GM15510 (cell line): ENCODE measurements around the gene ARL6IP1.

Experiments
- POLR2A ChIP-seq: IDR thresholded peaks from 3 replicates; pipeline ENCODE4 v1.6.1; 2011; ENCODE audit warnings: borderline replicate concordance; ENCODE audit not compliant: insufficient read length; ENCODE audit errors: extremely low read depth

Gene ARL6IP1

GRCh38 chr16:18801145-18801972 is at the start of gene ARL6IP1:
Gene ARL6IP1, minus strand, starts transcription at chr16:18801549. Its CDS starts 83 bp downstream, at chr16:18801466.
- peak; percentile 98 for TF ChIP-seq POLR2A

DNA sequence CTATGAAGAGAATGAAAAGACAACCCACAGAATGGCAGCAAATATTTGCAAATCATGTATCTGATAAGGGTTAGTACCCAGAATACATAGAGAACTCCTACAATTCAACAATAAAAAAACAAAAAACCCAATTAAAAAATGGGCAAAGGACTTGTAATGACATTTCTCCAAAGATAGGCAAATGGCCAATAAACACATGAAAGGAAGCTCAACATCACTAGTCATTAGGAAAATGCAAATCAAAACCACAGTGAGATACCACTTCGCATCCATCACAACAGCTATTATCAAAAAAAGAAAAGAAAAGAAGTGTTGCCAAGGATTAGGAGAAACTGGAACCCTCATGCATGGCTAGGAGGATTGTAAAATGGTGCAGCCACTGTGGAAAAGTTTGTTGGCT is 45.1 kb upstream of the ARL6IP1 start:
- no peak for TF ChIP-seq POLR2A

DNA sequence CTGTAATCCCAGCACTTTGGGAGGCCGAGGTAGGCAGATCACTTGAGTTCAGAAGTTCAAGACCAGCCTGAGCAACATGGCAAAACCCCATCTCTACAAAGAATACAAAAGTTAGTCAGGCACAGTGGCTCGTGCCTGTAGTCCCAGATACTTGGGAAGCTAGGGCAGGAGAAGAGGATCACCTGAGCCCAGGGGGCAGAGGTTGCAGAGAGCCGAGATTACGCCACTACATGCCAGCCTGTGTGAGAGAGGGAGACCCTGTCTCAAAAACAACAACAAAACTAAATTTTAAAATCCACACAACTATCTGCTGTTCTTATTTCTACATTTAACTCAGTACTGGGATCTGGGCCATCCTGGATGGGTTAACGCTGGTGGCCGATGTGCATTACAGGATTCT is 41.2 kb upstream of the ARL6IP1 start:
- TF ChIP-seq POLR2A, result no peak

- no peak for TF ChIP-seq POLR2A
Measured at GRCh38 chr16:18841833-18842525, 40.6 kb upstream of the ARL6IP1 start.

DNA sequence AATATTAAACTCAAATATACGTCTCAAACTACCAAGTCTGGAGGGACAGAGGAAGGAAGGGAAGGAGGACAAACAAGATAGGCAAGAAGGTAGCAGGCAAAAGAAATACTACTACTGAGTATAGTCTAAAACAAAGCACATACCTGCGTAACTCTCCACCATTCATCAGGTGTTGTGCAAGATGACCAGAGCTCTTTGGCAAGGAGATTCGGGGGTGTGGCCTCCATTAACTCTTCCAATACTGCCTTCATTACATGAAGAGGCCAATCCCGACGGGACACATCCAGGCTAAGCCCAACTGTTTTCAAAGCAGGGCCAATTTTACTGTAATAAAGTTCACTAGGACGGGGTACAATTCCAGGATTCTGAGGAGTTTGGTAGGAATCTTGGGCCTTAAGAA is 38.2 kb upstream of the ARL6IP1 start:
- no peak for TF ChIP-seq POLR2A

GRCh38 chr16:18836702-18837101 is 35.4 kb upstream of the ARL6IP1 start:
- TF ChIP-seq POLR2A, result no peak

- TF ChIP-seq POLR2A, result no peak
Measured at GRCh38 chr16:18834864-18835263, 33.5 kb upstream of the ARL6IP1 start.

DNA sequence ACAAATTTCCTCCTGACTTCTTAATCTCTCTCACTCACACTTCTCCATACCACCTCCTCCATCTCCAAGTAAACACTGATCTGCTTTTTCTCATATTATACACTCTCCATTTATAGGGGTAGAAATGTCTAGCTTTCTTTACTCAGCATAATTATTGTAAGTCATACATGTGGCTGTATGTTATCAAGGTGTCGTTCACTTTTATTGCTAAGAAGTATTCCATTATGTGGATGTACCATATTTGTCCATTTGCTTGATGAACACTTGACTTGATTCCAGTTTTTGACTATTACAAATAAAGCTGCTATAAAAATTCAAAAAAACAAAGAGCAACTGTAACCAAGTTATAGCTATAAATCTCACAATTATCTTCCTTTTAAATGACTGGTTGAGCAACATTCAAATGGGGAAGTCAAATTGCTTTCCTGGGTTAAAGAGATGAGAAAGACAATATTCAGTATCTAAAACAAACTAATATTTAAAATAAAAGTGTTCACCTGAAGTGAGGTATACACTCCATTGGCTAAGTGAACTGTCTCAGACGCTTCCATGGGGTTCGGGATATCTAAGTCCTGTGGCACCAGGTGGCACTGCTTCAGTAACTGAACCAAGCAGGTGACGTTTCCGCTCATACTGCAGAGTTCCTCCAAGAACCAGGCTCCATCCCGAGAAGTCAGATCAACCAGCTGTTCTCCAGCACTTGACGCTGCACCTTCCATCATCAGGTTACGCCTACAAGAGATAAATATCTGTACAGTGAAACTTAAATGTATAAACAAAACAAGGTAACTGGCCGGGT is 32.6 kb upstream of the ARL6IP1 start:
- no peak for TF ChIP-seq POLR2A

DNA sequence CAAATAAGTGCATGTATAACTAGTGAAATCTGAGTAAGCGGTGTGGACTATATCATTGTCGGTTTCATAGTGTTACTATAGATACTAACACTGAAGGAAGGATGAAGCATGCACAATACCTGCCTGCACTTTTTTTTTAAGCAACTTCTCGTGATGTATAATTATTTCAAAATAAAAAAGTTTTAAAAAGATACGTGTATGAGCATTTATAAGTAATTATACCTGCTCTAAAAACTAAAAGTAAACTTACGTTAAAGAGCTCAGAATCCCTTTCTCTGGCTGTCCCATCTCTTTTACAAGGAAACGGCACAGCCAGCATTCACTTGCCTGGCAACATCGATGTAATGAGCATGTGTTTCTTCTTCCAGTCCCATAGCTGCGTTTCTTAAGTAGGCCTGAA is 31.3 kb upstream of the ARL6IP1 start:
- TF ChIP-seq POLR2A, result no peak

GRCh38 chr16:18832006-18832405 is 30.7 kb upstream of the ARL6IP1 start:
- TF ChIP-seq POLR2A, result no peak

GRCh38 chr16:18829251-18829650 is 27.9 kb upstream of the ARL6IP1 start:
- TF ChIP-seq POLR2A, result no peak

DNA sequence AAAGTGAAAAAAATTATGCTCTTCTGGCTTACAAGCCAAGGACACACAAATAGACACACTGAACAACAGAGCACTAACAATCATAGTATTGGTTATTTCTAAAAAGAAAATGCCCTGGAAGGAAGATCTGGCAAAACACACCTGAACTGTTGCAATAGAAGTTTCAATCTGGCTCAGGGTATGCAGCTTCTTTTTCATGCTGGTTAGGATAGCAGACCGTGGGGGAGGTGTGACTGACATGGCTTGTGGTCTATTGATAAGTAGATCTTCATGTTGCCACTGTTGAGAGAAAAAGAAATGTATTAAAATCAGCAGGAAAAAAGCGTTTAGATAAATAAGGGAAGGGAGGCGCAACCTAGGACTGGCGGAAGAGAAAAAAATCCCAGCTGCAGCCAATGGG is 26.5 kb upstream of the ARL6IP1 start:
- no peak for TF ChIP-seq POLR2A

- TF ChIP-seq POLR2A, result no peak
Measured at GRCh38 chr16:18816286-18816685, 14.9 kb upstream of the ARL6IP1 start.

DNA sequence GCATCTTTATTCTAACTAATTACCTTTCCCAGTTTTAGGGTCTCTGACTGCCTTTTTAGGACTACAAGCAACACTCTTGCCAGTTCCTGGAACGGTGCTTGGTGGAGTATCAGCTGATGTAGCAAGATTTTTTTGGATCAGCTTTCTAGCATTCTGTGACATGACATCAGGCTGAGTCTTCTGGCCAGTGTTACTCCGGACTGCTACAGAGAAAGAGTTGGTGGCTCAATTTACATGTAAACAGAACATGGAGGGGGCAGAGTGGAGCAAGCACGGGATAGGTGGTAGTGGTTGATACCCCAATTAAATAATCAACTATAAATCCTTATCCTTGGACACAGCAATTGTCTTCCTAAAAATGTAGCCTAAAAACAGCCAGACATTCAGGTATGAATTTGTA is 10.6 kb upstream of the ARL6IP1 start:
- no peak for TF ChIP-seq POLR2A

DNA sequence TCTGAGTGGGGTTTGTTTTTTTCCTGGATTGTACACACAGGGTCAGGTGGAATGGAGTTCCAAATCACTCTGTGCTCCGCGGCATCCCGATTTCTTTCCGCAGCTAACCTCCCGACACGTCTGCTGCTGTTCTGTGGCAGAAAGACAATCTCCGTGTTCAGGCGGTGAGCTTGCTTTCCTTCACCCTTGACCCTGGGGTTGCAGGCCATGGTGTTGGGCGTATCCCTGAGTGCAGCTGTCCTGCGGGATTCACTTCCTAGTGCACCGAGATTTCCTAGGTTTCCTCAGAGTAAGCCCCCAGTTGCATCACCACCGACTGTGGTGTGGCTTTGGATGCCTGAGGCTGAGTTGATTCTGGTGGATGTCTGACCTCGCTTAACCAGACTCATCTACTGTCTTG is 7.8 kb upstream of the ARL6IP1 start:
- TF ChIP-seq POLR2A, result no peak

DNA sequence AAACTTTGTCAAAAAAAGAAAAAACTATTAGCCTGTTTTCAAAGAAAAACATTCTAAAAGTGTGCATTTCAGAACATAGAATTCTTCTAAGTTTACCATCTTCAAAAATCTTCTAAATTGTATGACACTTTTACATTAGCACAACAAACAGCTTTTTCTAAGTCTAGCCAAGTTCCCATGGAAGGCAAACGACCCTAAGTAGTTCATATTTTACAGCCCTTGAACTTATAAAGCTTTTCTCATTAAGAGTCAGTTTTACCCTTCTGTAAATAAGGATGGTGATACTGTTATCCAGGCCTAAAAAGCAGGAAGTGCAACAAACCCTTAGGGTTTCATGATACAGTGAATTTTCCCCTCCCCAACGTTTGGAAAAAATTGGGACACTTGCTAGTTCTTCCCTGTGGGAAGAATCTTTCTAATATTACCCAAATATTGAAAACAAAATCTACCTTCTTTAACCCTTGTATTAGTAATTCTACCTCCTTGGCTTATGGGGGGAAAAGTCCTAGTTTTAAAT is 4.0 kb upstream of the ARL6IP1 start:
- TF ChIP-seq POLR2A, result no peak

DNA sequence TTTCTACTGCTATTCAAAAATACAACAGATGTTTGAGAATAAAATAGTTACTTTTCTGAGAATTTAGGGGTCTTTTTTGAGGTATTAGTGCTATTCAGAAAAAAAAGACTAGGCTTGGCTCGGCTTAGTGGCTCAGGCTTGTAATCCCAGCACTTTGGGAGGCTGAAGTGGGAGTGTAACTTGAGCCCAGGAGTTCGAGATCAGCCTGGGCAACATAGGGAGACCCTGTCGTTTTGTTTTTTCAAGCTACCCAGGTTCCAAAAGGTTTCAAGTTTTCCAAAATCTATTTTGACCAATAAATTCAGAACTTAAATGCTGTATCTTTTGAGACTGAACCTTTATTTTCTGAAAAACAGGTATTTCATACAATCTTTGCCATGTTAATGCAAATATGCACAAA is 3.2 kb upstream of the ARL6IP1 start:
- no peak for TF ChIP-seq POLR2A
